Right lobe of liver (tissue), 6 donors: ENCODE measurements around the gene LRMDA. TPM values are rescaled to one million over a fixed set of nuclear protein-coding genes. Genes with fewer than 3 reads are reported as not detected.

ENCODE experiments used
- ATAC-seq, 4 donors: fragments of 200-7000 bp; cut with Tn5 transposase; one replicate each; pipeline ENCODE4 v1.9.1; 2020; ENCODE audit warnings: mild to moderate bottlenecking in 4 of 4, moderate library complexity in 4 of 4
- DNase-seq, 3 donors: peaks; one replicate each; pipeline ENCODE4 v3.0.0-alpha.2; 2020
- H3K27ac ChIP-seq, 3 donors: fragments of 200-600 bp; one replicate each; pipeline ENCODE4 v1.8.0; 2022
- H3K27me3 ChIP-seq, 2 donors: fragments of 200-600 bp; one replicate each; pipeline ENCODE4 v1.8.0; 2022
- H3K36me3 ChIP-seq, 4 donors: fragments of 200-600 bp; sonication (generic) in 1 of 4; one replicate each; pipeline versions ENCODE4 v1.5.1 to v1.8.0; 2017 to 2022; ENCODE audit warnings: control low read depth in 1 of 4
- H3K4me1 ChIP-seq, 4 donors: fragments of 200-600 bp; sonication (generic) in 1 of 4; one replicate each; pipeline versions ENCODE4 v1.5.1 to v1.8.0; 2017 to 2022; ENCODE audit warnings: control low read depth in 1 of 4
- H3K4me3 ChIP-seq, 3 donors: fragments of 200-600 bp; one replicate each; pipeline ENCODE4 v1.8.0; 2022
- H3K9me3 ChIP-seq, 4 donors: fragments of 200-600 bp; sonication (generic) in 1 of 4; one replicate each; pipeline versions ENCODE4 v1.5.1 to v1.8.0; 2017 to 2022; ENCODE audit warnings: control low read depth in 1 of 4
- POLR2A ChIP-seq: fragments of 450-650 bp; IDR thresholded peaks from one replicate; pipeline ENCODE4 v1.6.1; 2017; ENCODE audit warnings: antibody characterized with exemption, mild to moderate bottlenecking
- WGBS: methylation state at CpG from one replicate; pipeline ENCODE4 v1.1.6; 2018; ENCODE audit warnings: low coverage, low lambda C conversion rate; ENCODE audit not compliant: insufficient coverage; ENCODE audit errors: missing lambda C conversion rate; 5-methylcytosine and 5-hydroxymethylcytosine counted together
- intact Hi-C, 2 donors: fragments of 100-400 bp; cut with DNase I; formaldehyde crosslinking; loops; one replicate each; pipeline versions ENCODE4 v1.11.2 to v1.14.1; 2022
- total RNA-seq, 6 experiments: library from RNA; depleted of rRNA in 2 of 6; stranded (reverse); fragments of >200 nt in 2 of 6; fragmentation: NEBNext Ultra II Directional in 3 of 6; extraction: Animal tissue kit (Norgen Biotek cat#: 25700) in 3 of 6; gene quantifications; one replicate each; pipeline versions ENCODE4 v1.1.0 to v1.2.4, GENCODE V29; 2016 to 2023
- TF ChIP-seq, protein P1 (sequence below), 4 donors: fragments of 200-600 bp in 3 of 4; fragments of 450-650 bp in 1 of 4; IDR thresholded peaks; one replicate each; pipeline versions ENCODE4 v1.5.1 to v1.8.0; 2016 to 2022; ENCODE audit warnings: antibody characterized with exemption in 4 of 4, mild to moderate bottlenecking in 2 of 4
- donor health status: DM: no; HTN: yes; CAD: no.
- donor health status: DM: no; HTN: no; CAD: no.
- donor health status: DM: no; HTN: no; CAD: no.
- donor health status: DM: no; HTN: yes; CAD: no.
- donor health status: DM: no; HTN: yes; CAD: no.

LRMDA gene
- total RNA-seq, 6 experiments from 2014 or later: 9.9 to 19.9 (median 16.3) TPM

DNA sequence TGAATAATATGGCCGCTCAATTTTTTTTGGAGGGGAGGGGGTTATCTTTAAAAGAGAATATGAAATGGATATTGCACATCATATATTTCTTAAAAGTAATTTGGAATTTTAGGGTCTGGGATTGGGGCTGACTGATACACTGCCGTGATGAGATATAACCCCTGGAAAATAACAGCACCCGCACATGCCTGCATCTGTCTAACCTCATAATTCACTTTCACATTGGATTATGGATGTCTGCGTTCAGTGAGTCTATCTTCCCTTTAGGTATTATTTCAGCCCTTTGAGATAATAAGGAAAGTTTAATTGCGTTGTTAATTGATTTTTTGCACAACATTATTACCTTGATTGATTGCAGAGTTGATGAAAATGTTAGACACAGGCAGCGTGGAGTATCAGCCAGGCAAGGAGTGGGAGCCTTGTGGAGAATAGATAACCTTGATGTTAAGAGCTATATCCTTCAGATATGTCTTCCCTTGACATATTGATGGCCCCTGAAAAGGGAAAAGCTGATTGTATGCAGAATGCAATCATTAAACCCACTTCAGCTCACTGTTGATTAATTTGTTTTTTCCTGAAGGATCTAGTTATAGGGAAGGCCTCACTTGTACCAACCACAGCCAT lies 1111.0 kb downstream of the LRMDA start:
- 78% methylated on average over 6 of the region's 6 CpGs for WGBS
- no peak overlapping the region for H3K4me3 ChIP-seq

DNA sequence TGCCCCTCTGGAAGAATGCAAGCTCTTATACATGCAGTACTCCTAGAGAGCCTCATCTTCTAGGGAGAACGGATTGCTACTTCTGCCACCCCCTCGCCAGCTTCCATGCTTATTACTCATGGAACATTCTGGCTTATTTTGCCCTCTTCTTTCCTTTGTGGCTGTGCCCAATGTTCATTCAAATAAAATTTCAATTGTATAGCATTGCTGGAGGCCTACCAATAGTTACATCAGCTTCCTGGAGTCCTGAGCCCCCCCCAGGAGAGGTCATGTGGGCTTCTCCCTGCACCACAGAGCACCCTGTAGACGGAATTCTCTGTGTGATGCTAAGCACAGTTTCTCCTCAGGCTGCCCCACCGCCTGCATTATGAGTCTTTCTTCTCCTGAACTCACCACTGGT lies 1112.2 kb downstream of the LRMDA start:
- TF ChIP-seq, protein P1, sequence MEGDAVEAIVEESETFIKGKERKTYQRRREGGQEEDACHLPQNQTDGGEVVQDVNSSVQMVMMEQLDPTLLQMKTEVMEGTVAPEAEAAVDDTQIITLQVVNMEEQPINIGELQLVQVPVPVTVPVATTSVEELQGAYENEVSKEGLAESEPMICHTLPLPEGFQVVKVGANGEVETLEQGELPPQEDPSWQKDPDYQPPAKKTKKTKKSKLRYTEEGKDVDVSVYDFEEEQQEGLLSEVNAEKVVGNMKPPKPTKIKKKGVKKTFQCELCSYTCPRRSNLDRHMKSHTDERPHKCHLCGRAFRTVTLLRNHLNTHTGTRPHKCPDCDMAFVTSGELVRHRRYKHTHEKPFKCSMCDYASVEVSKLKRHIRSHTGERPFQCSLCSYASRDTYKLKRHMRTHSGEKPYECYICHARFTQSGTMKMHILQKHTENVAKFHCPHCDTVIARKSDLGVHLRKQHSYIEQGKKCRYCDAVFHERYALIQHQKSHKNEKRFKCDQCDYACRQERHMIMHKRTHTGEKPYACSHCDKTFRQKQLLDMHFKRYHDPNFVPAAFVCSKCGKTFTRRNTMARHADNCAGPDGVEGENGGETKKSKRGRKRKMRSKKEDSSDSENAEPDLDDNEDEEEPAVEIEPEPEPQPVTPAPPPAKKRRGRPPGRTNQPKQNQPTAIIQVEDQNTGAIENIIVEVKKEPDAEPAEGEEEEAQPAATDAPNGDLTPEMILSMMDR (IDR thresholded peaks at IDR 0.05): no peak
- no peak for TF ChIP-seq POLR2A
- Histone ChIP-seq H3K9me3 (no peaks in the 10 kb centered on the region), H3K27ac (no peak overlapping the region), H3K27me3 (no peaks in the 10 kb centered on the region), H3K4me3 (no peak overlapping the region), H3K4me1 (peaks cover 0 to 6% (median 0%) of the 10 kb centered on the region in 4 donors), H3K36me3 (no peaks in the 10 kb centered on the region)
- DNase-seq (no peak), ATAC-seq (no peak)
- intact Hi-C loops: no loop called here
- WGBS: 71% methylated on average over 3 of the region's 4 CpGs

More for the DNA sequence above, 1111.0 kb downstream of the LRMDA start:
- H3K27ac ChIP-seq: no peak overlapping the region
- DNase-seq (no peak), ATAC-seq (no peak)
- no peaks in the 10 kb centered on the region for H3K9me3 ChIP-seq
- TF ChIP-seq, protein P1 (IDR thresholded peaks at IDR 0.05): no peak
- no peak for TF ChIP-seq POLR2A
- no peaks in the 10 kb centered on the region for H3K27me3 ChIP-seq
- H3K36me3 ChIP-seq: no peaks in the 10 kb centered on the region
- intact Hi-C loops: no loop called here
- H3K4me1 ChIP-seq: peaks cover 0 to 4% (median 0%) of the 10 kb centered on the region in 4 donors

DNA sequence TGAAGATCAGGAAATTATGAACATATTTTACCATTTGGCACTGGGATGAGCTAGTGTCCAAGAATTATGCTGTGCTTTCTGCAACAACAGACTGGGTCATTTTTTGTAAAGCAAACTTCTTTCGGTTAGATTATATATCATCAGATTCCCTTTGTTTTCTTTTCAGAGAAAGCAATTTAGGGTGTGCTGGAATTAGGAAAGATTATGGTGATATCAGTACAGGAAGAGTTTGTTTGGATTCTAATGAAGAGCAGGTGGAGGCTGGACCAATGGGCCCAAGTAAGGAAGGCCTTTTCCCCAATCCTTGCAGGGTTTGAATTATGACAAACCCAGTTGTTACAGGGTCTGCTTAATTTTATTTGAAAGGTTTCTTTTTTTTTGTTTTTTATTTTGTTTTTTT lies 1113.4 kb downstream of the LRMDA start:
- H3K27ac ChIP-seq: no peak overlapping the region
- intact Hi-C loops: loop anchor here in 1 of 2 donors (5.0 kb wide), 1 partner anchor 1142 kb away; the partner anchor contains the start of gene ZNF503
- no peaks in the 10 kb centered on the region for H3K27me3 ChIP-seq
- DNase-seq: no peak
- no peaks in the 10 kb centered on the region for H3K36me3 ChIP-seq
- no peak for ATAC-seq
- H3K4me3 ChIP-seq: no peak overlapping the region
- no peak for TF ChIP-seq POLR2A
- TF ChIP-seq, protein P1 (IDR thresholded peaks at IDR 0.05): no peak
- WGBS: 79% methylated on average over 1 of the region's 1 CpG
- no peaks in the 10 kb centered on the region for H3K9me3 ChIP-seq
- peaks cover 0 to 6% (median 0%) of the 10 kb centered on the region in 4 donors for H3K4me1 ChIP-seq

DNA sequence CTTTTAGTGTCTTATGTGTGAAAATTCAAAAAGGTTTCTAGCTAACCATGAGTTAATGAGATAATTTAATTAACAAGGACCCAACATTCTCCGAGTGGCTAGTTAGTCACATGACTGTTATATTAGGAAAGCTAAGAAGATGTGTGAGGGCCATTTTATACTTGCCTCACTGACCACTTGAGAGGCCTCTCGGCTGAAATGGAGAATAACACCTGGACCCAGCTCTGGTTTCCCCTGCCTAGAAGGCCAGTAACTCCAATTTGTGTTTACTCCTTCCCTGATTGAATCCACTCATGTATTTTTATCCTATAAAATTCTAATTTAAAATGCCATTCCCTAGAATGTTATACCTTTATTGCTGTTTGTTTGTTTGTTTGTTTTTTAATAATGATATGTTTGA lies 1115.0 kb downstream of the LRMDA start:
- Histone ChIP-seq H3K27me3 (no peaks in the 10 kb centered on the region), H3K9me3 (no peaks in the 10 kb centered on the region), H3K36me3 (no peaks in the 10 kb centered on the region), H3K4me1 (peaks cover 0 to 6% (median 0%) of the 10 kb centered on the region in 4 donors), H3K27ac (no peak overlapping the region), H3K4me3 (no peak overlapping the region)
- 38% methylated on average over 1 of the region's 2 CpGs for WGBS
- ATAC-seq (no peak), DNase-seq (no peak)
- TF ChIP-seq, protein P1 (IDR thresholded peaks at IDR 0.05): no peak
- TF ChIP-seq POLR2A: no peak
- intact Hi-C loops: loop anchor here in 1 of 2 donors (5.0 kb wide), 1 partner anchor 1144 kb away; the partner anchor contains the start of gene ZNF503
